ENCODE data around the gene TBXAS1. TPM values are rescaled to one million over a fixed set of nuclear protein-coding genes. Genes with fewer than 3 reads are reported as not detected.
"Not testable (repeated sequence)": the region's sequence is repeated elsewhere in the genome, so short reads cannot be mapped to it uniquely, and the experiment has no call there.

Gene TBXAS1
- total RNA-seq, 2 experiments from 2014 or later: 1.5 to 1.8 TPM

- POLR2A ChIA-PET: no interaction called here
- CTCF ChIA-PET: interaction anchor here (1.5 kb wide), 1 partner anchor 178 kb away, joined by 5 read pairs; no protein-coding TSS in a partner anchor
Measured at GRCh38 chr7:139823959-139824521, 5.0 kb upstream of the TBXAS1 start.

GRCh38 chr7:139825666-139826290 is 3.3 kb upstream of the TBXAS1 start:
- ChIA-PET CTCF (no interaction called here), POLR2A (no interaction called here)

GRCh38 chr7:139827042-139827441 is 2.0 kb upstream of the TBXAS1 start:
- ChIA-PET CTCF (no interaction called here), POLR2A (no interaction called here)

GRCh38 chr7:139828446-139828845 is 618 bp upstream of the TBXAS1 start:
- CTCF ChIA-PET: no interaction called here
- POLR2A ChIA-PET: no interaction called here

GRCh38 chr7:139829775-139830117 is 682 bp downstream of the TBXAS1 start:
- ChIA-PET POLR2A (no interaction called here), CTCF (no interaction called here)

- POLR2A ChIA-PET: no interaction called here
- CTCF ChIA-PET: no interaction called here
Measured at GRCh38 chr7:139830292-139830691, 1.2 kb downstream of the TBXAS1 start.

GRCh38 chr7:139830782-139831501 is 1.9 kb downstream of the TBXAS1 start:
- POLR2A ChIA-PET: no interaction called here
- CTCF ChIA-PET: no interaction called here

GRCh38 chr7:139835848-139836247 is 6.8 kb downstream of the TBXAS1 start:
- CTCF ChIA-PET, POLR2A ChIA-PET: not testable (repeated sequence)

GRCh38 chr7:139837291-139837690 is 8.2 kb downstream of the TBXAS1 start:
- POLR2A ChIA-PET, CTCF ChIA-PET: not testable (repeated sequence)

GRCh38 chr7:139838276-139838675 is 9.2 kb downstream of the TBXAS1 start:
- POLR2A ChIA-PET: no interaction called here
- CTCF ChIA-PET: no interaction called here

- ChIA-PET CTCF (no interaction called here), POLR2A (no interaction called here)
Measured at GRCh38 chr7:139838876-139839275, 9.8 kb downstream of the TBXAS1 start.

GRCh38 chr7:139840776-139841175 is 11.7 kb downstream of the TBXAS1 start:
- POLR2A ChIA-PET: no interaction called here
- CTCF ChIA-PET: no interaction called here

- ChIA-PET CTCF (interaction anchor here (0.6 kb wide), 2 partner anchors 9 to 1133 kb away, joined by 3 read pairs; no protein-coding TSS in a partner anchor), POLR2A (no interaction called here)
Measured at GRCh38 chr7:139842401-139843210, 13.5 kb downstream of the TBXAS1 start.

GRCh38 chr7:139843211-139843537 is 14.1 kb downstream of the TBXAS1 start:
- CTCF ChIA-PET: interaction anchor here (0.6 kb wide), 2 partner anchors 9 to 1132 kb away, joined by 3 read pairs; no protein-coding TSS in a partner anchor
- POLR2A ChIA-PET: not testable (repeated sequence)

- POLR2A ChIA-PET: no interaction called here
- CTCF ChIA-PET: no interaction called here
Measured at GRCh38 chr7:139844779-139845442, 15.8 kb downstream of the TBXAS1 start.

GRCh38 chr7:139845443-139845805 is 16.4 kb downstream of the TBXAS1 start:
- ChIA-PET CTCF (no interaction called here), POLR2A (no interaction called here)

GRCh38 chr7:139846297-139846696 is 17.2 kb downstream of the TBXAS1 start:
- POLR2A ChIA-PET: no interaction called here
- CTCF ChIA-PET: no interaction called here

GRCh38 chr7:139848274-139848673 is 19.2 kb downstream of the TBXAS1 start:
- CTCF ChIA-PET: no interaction called here
- POLR2A ChIA-PET: no interaction called here

- ChIA-PET CTCF (no interaction called here), POLR2A (no interaction called here)
Measured at GRCh38 chr7:139850906-139851305, 21.8 kb downstream of the TBXAS1 start.

GRCh38 chr7:139851770-139852481 is 22.9 kb downstream of the TBXAS1 start:
- ChIA-PET CTCF (interaction anchor here (1.0 kb wide), 1 partner anchor 9 kb away, joined by 3 read pairs; no protein-coding TSS in a partner anchor), POLR2A (no interaction called here)
